MM.1S (cell line): ENCODE data around the gene SLC43A1.

Experiments used
- DNase-seq: peaks from one replicate; pipeline ENCODE4 v3.0.0-alpha.2; 2015
- H2AFZ ChIP-seq: fragments of 300-600 bp; sonication (generic); 2 replicates; pipeline ENCODE4 v1.6.0; 2016; ENCODE audit warnings: antibody characterized with exemption, low read length
- H3F3A ChIP-seq: fragments of 300-600 bp; sonication (generic); 2 replicates; pipeline ENCODE4 v1.6.1; 2016; ENCODE audit warnings: mild to moderate bottlenecking, antibody characterized with exemption, low read length, moderate library complexity, mixed read lengths; ENCODE audit not compliant: insufficient read depth
- H3K27ac ChIP-seq: fragments of 300-600 bp; sonication (generic); 2 replicates; pipeline ENCODE4 v1.5.1; 2016; ENCODE audit warnings: mild to moderate bottlenecking, low read length
- H3K27me3 ChIP-seq: fragments of 300-600 bp; sonication (generic); replicated peaks from 2 replicates; pipeline ENCODE4 v1.6.0; 2016; ENCODE audit warnings: low read length; ENCODE audit not compliant: insufficient read depth
- H3K36me3 ChIP-seq: fragments of 300-600 bp; sonication (generic); replicated peaks from 2 replicates; pipeline ENCODE4 v1.6.1; 2016; ENCODE audit warnings: mild to moderate bottlenecking, low read length, mixed read lengths; ENCODE audit not compliant: insufficient read depth
- H3K4me1 ChIP-seq: fragments of 300-600 bp; sonication (generic); 2 replicates; pipeline ENCODE4 v1.6.1; 2016; ENCODE audit warnings: low read length, mixed read lengths
- H3K4me2 ChIP-seq: fragments of 300-600 bp; sonication (generic); 2 replicates; pipeline ENCODE4 v1.6.0; 2016; ENCODE audit warnings: low read depth, low read length
- H3K4me3 ChIP-seq: fragments of 300-600 bp; sonication (generic); 2 replicates; pipeline ENCODE4 v1.5.1; 2016; ENCODE audit warnings: low read length, mixed read lengths
- H3K79me2 ChIP-seq: fragments of 300-600 bp; sonication (generic); 2 replicates; pipeline ENCODE4 v1.6.1; 2016; ENCODE audit warnings: mixed run types, low read length, mixed read lengths
- H3K9ac ChIP-seq: fragments of 300-600 bp; sonication (generic); 2 replicates; pipeline ENCODE4 v1.6.1; 2016; ENCODE audit warnings: low read length, mixed read lengths
- H3K9me2 ChIP-seq: fragments of 300-600 bp; sonication (generic); replicated peaks from 2 replicates; pipeline ENCODE4 v1.6.1; 2016; ENCODE audit warnings: mild to moderate bottlenecking, low read length, mixed read lengths; ENCODE audit not compliant: insufficient read depth
- H3K9me3 ChIP-seq: fragments of 300-600 bp; sonication (generic); replicated peaks from 2 replicates; pipeline ENCODE4 v1.6.1; 2016; ENCODE audit warnings: mild to moderate bottlenecking, low read length, mixed read lengths; ENCODE audit not compliant: insufficient read depth
- H4K20me1 ChIP-seq: fragments of 300-600 bp; sonication (generic); 2 replicates; pipeline ENCODE4 v1.6.1; 2016; ENCODE audit warnings: mild to moderate bottlenecking, low read length, moderate library complexity, mixed read lengths; ENCODE audit not compliant: insufficient read depth
- EZH2 ChIP-seq: fragments of 300-600 bp; sonication (generic); optimal IDR thresholded peaks from 2 replicates; pipeline ENCODE3; 2017; ENCODE audit warnings: low read depth, mild to moderate bottlenecking, antibody characterized with exemption, low read length, mixed read lengths
- EZH2phosphoT487 ChIP-seq: fragments of 300-600 bp; sonication (generic); IDR thresholded peaks from 2 replicates; pipeline ENCODE4 v1.6.1; 2018; ENCODE audit warnings: antibody characterized with exemption, low read length
- TF ChIP-seq, protein P1 (sequence below): fragments of 300-600 bp; sonication (generic); IDR thresholded peaks from 2 replicates; pipeline ENCODE4 v1.5.1; 2016; ENCODE audit warnings: antibody characterized with exemption, low read length, mixed read lengths

SLC43A1 gene

DNA sequence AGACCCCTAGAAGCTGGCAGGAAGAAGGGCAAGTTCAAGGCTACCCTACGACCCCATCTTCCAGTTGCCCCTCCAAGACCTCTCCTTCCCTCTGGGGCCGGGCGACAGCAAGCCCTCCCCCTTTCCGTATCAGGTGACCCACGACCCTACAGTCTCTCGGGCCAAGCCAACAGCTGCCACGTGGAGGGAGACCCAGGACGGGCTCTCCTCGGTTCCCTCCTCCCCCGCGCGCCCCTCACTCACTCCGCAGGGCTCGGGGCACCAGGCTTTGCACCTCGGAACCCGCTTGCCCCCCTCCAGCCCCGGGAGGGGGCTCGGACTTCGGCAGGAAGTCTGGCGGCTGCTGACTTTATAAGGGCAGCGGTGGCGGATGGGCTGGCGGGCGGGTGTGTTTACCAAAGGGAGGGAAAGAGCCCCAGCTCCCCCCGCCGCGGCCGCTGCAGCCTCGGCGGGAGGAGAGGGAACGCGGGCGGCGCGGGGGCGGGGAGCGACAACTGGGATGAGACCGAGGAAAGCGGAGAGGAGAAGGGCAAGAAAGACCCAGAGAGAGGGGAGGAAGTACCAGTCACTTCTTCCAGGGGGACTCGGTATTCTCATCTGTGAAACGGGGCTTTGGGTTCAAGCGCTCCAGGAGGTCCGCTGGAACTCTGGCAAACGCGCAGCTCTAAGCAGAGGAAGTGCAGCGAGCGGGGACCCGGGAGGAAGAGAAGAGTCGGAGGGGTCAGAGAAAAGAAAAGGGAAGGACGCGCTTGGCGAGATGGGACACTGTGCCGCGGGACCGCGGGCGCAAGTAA lies 767 bp downstream of the SLC43A1 start:
- Histone ChIP-seq H3K4me2 (peak overlapping the region; percentile 95), H3K4me1 (no peaks in the 10 kb centered on the region), H3K9ac (peak overlapping the region; percentile 39; the same call in 1 of the 2 replicates), H3F3A (no peaks in the 10 kb centered on the region; the same call in 1 of the 2 replicates), H3K9me2 (no peaks in the 10 kb centered on the region), H3K4me3 (peak overlapping the region; percentile 79), H3K36me3 (no peaks in the 10 kb centered on the region), H2AFZ (peak overlapping the region; percentile 99), H3K27me3 (no peaks in the 10 kb centered on the region), H4K20me1 (no peaks in the 10 kb centered on the region), H3K9me3 (no peaks in the 10 kb centered on the region), H3K27ac (no peak overlapping the region), H3K79me2 (no peaks in the 10 kb centered on the region)
- DNase-seq: no peak
- TF ChIP-seq EZH2phosphoT487 (no peak), EZH2 (no peak)
- TF ChIP-seq, protein P1, sequence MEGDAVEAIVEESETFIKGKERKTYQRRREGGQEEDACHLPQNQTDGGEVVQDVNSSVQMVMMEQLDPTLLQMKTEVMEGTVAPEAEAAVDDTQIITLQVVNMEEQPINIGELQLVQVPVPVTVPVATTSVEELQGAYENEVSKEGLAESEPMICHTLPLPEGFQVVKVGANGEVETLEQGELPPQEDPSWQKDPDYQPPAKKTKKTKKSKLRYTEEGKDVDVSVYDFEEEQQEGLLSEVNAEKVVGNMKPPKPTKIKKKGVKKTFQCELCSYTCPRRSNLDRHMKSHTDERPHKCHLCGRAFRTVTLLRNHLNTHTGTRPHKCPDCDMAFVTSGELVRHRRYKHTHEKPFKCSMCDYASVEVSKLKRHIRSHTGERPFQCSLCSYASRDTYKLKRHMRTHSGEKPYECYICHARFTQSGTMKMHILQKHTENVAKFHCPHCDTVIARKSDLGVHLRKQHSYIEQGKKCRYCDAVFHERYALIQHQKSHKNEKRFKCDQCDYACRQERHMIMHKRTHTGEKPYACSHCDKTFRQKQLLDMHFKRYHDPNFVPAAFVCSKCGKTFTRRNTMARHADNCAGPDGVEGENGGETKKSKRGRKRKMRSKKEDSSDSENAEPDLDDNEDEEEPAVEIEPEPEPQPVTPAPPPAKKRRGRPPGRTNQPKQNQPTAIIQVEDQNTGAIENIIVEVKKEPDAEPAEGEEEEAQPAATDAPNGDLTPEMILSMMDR: no peak

GRCh38 chr11:57513911-57514537 lies 1.5 kb downstream of the SLC43A1 start:
- H2AFZ ChIP-seq: peak overlapping the region; percentile 99
- no peaks in the 10 kb centered on the region for H3K9me3 ChIP-seq
- TF ChIP-seq EZH2phosphoT487 (no peak), EZH2 (no peak)
- TF ChIP-seq, protein P1: no peak
- DNase-seq: no peak
- H4K20me1 ChIP-seq: no peaks in the 10 kb centered on the region
- H3K4me1 ChIP-seq: no peaks in the 10 kb centered on the region
- H3K27me3 ChIP-seq: no peaks in the 10 kb centered on the region
- H3K4me3 ChIP-seq: peak overlapping the region; percentile 79; the same call in 1 of the 2 replicates
- H3K4me2 ChIP-seq: peak overlapping the region; percentile 95; the same call in 1 of the 2 replicates
- H3K36me3 ChIP-seq: no peaks in the 10 kb centered on the region
- H3K27ac ChIP-seq: no peak overlapping the region
- H3F3A ChIP-seq: no peaks in the 10 kb centered on the region; the same call in 1 of the 2 replicates
- no peaks in the 10 kb centered on the region for H3K79me2 ChIP-seq
- H3K9ac ChIP-seq: no peak overlapping the region
- no peaks in the 10 kb centered on the region for H3K9me2 ChIP-seq

DNA sequence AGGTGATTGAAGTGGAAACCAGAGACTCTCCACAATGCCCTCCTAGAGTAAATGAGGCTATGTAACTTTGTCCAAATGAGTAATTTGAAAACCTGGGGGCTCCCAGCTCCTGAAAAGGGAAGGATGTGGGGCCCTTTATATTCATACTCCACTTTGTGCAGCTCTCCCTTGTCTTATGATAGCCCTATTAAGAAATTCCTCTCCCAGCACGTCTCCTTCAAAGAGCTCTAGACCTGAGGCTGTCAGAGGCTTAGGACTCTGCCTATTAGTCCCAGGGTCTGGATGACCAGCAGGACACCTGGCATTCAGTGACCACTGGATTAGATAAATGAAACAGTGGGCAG lies 2.1 kb downstream of the SLC43A1 start:
- no peaks in the 10 kb centered on the region for H3K79me2 ChIP-seq
- H3K9ac ChIP-seq: no peak overlapping the region
- TF ChIP-seq EZH2 (no peak), EZH2phosphoT487 (no peak)
- TF ChIP-seq, protein P1: no peak
- no peaks in the 10 kb centered on the region for H3K9me3 ChIP-seq
- H3K36me3 ChIP-seq: no peaks in the 10 kb centered on the region
- no peak overlapping the region for H3K27ac ChIP-seq
- no peaks in the 10 kb centered on the region for H3K27me3 ChIP-seq
- H2AFZ ChIP-seq: no peak overlapping the region
- no peak overlapping the region for H3K4me2 ChIP-seq
- H3F3A ChIP-seq: no peaks in the 10 kb centered on the region; the same call in 1 of the 2 replicates
- H4K20me1 ChIP-seq: no peaks in the 10 kb centered on the region
- no peaks in the 10 kb centered on the region for H3K9me2 ChIP-seq
- DNase-seq: no peak
- H3K4me3 ChIP-seq: no peak overlapping the region
- no peaks in the 10 kb centered on the region for H3K4me1 ChIP-seq
